NCI-H2107 (cell line): ENCODE data around the gene SNRPD1.
"Not testable (repeated sequence)": the region's sequence is repeated elsewhere in the genome, so short reads cannot be mapped to it uniquely, and the experiment has no call there.

Source experiments
- DNase-seq: peaks from one replicate; lab custom pipeline; 2025; lab: John Stamatoyannopoulos, UW

Gene SNRPD1

GRCh38 chr18:21612125-21613039 is at the start of gene SNRPD1:
TSS of gene SNRPD1 (plus strand) at chr18:21612314. CDS start at chr18:21612430, 116 bp downstream.
- peak; percentile 40 for DNase-seq

- DNase-seq = no peak
Observed at GRCh38 chr18:21571772-21572171, 40.3 kb upstream of the SNRPD1 start.

- DNase-seq = no peak
Observed at GRCh38 chr18:21575656-21576055, 36.5 kb upstream of the SNRPD1 start.

- no peak for DNase-seq
Observed at GRCh38 chr18:21584391-21584790, 27.7 kb upstream of the SNRPD1 start.

DNA sequence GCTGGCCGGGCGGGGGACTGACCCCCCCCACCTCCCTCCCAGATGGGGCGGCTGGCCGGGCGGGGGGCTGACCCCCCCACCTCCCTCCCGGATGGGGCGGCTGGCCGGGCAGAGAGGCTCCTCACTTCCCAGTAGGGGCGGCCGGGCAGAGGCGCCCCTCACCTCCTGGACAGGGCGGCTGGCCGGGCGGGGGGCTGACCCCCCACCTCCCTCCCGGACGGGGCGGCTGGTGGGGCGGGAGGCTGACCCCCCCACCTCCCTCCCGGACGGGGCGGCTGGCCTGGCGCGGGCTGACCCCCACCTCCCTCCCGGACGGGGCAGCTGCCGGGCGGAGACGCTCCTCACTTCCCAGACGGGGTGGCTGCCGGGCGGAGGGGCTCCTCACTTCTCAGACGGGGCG is 19.8 kb upstream of the SNRPD1 start:
- not testable (repeated sequence) for DNase-seq

- DNase-seq = no peak
Observed at GRCh38 chr18:21593540-21594257, 18.4 kb upstream of the SNRPD1 start.

GRCh38 chr18:21597620-21598019 is 14.5 kb upstream of the SNRPD1 start:
- no peak for DNase-seq

- DNase-seq = no peak
Observed at GRCh38 chr18:21598726-21599584, 13.2 kb upstream of the SNRPD1 start.

DNA sequence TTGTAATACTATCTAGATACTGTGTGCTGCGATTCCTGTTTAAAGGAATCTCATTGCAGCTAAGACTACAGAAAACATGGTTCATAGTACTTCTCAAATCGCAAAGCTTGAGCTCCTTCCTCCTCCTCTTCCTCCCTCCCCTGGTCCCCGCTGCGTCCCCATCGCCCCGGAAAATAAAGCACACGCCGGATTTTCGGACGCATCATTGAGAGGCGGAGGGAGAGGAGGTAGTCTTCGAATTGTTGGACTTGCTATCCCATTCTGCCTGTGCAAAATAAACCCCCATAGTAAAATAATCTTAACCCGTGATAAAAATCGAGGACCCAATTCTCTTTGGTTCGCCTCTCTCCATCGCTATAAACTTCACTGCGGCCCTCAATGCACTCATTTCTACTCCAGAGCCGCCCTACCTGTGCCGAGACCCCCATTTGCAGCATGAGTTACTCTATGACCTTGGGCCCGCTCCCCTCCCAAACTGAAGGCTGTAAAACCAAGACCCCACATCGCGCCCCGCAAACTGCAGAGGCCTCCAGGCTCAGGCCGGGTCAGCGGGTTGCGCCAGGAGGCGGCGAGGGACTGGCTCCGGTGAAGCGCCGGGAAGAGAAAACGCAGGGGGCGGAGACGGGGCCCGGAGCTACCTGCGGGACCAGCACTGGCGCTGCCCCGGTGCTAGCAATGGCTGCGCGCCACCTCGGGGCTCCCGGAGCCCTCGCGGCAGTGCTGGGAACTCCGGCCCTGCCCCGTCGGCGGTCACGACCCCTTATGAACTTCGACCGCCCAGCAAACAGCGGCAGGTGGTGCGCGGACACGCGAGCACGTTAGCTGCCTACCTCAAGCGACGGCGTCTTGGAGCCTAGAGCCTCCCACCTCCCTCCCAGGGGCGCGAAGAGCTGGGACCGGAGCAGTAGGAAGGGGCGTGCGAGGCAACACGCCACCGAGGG is 12.3 kb upstream of the SNRPD1 start:
- no peak for DNase-seq

- peak; percentile 86 for DNase-seq
Observed at GRCh38 chr18:21600526-21601410, 11.3 kb upstream of the SNRPD1 start, which contains the start of gene ESCO1. TSS of gene ESCO1 (minus strand) at chr18:21600704. CDS start at chr18:21574843, 25,861 bp downstream.

DNA sequence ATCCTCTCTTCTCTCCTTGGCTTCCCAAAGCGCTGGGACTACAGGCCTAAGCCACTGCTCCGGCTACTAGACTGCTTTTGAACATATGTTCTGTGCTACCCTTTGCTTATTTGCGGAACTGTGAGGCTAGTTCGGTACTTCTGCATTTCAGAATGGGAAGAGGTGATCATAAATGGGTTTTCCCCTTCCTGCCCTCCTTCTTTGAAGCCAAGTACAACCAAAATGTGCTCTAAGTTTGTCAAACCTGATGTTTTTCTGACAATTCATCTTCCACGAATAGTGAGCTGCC is 9.9 kb upstream of the SNRPD1 start:
- no peak for DNase-seq

DNA sequence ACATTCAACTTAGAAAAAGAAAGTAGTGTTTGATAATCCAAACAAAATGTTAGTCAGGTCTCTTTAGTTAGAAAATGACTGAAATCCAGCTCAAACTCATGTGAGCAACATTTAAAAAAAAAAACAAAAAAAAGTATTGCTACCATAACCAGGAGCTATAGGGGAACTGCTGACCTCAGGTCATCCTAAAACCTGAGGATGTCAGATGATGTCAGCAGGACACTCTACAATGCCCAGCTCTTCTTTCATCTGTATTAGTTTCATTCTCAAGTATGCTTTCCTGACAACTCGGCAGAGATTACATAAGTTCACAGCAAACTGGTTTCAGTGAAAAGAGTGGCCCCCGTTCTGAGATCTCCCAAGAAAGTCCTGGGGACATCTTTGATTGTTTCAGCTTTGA is 7.4 kb upstream of the SNRPD1 start:
- DNase-seq = no peak

DNA sequence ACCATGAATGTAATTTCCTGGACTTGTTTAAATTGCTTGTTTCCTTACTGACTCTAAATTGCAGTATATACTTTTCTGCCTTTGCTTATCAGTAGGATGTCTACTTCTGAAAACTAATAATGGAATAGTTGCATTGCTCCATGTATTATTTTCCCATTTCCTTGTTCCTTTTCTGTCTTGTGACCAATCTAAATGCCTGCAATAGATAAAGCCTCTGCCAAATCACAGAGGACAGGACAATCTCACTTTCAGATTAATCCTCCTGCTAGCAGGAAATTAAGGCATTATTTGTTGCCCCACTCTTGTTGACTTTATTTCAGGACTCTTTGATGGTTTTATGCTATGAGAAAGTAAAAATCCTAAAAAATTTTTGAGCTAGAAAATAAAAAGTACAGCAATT is 6.9 kb upstream of the SNRPD1 start:
- DNase-seq = no peak

GRCh38 chr18:21611401-21612124 is 551 bp upstream of the SNRPD1 start:
- not testable (repeated sequence) for DNase-seq

GRCh38 chr18:21621640-21622039 is 9.5 kb downstream of the SNRPD1 start:
- DNase-seq = not testable (repeated sequence)

DNA sequence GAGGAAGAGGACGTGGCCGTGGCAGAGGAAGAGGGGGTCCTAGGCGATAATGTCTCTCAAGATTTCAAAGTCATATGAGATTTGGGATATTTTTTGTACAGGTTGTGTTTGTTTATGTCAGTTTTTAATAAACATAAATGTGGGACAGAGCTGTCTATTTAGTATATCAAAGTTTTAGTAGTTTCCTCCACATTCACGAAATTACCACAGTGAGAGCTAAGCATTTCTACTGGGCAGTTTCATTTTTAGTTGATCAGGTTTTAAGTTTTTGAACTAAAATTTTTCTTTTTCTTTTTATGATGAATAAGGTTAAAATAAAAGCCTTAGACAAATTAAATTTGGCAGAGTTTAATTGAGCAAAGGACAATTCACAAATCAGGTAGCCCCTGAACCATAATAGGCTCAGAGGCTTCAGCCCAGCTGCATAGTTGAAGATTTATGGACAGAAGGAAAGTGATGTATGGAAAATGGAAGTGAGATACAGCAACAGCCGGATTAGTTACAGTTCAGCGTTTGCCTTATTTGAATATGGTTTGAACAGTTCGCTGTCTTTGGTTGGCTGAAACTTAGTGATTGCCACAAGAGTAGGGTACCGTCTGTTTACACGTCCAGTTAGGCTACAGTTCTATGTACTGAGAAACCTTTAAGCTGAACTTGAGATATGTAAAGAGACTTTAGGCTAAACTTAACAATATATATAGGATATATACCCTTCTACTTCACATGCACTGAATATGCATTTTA is 17.1 kb downstream of the SNRPD1 start:
- DNase-seq = no peak

- no peak for DNase-seq
Observed at GRCh38 chr18:21632393-21632792, 20.3 kb downstream of the SNRPD1 start.

- DNase-seq = no peak
Observed at GRCh38 chr18:21634588-21635199, 22.6 kb downstream of the SNRPD1 start.
